Medulla oblongata (tissue), 1 donor: ENCODE data around the gene SRGAP2C.
"Not testable (repeated sequence)": the region's sequence is repeated elsewhere in the genome, so short reads cannot be mapped to it uniquely, and the experiment has no call there.

Source experiments
- DNase-seq: peaks from one replicate; pipeline ENCODE4 v3.0.0-alpha.2; 2015; ENCODE audit errors: extremely low spot score

Gene SRGAP2C

DNA sequence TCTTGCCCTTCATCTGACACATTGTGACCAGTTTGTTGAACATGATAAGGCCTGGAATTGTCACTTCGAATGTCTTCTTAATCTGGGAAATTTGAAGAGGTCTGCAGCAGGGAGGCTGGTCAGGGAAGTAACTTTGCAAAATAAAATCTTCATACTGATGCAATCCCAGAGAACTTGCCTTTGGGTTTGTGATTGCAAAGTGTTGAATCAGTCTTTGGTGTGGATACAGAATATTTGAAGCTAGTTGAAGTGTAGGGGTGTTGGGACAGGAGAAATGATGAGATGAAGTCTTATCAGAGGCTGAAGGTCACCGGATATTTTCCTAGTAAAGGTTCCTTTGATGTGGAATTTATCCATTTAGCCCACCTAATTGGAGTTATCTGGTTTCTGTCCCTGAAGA, 42.1 kb downstream of the SRGAP2C start:
- DNase-seq = not testable (repeated sequence)

DNA sequence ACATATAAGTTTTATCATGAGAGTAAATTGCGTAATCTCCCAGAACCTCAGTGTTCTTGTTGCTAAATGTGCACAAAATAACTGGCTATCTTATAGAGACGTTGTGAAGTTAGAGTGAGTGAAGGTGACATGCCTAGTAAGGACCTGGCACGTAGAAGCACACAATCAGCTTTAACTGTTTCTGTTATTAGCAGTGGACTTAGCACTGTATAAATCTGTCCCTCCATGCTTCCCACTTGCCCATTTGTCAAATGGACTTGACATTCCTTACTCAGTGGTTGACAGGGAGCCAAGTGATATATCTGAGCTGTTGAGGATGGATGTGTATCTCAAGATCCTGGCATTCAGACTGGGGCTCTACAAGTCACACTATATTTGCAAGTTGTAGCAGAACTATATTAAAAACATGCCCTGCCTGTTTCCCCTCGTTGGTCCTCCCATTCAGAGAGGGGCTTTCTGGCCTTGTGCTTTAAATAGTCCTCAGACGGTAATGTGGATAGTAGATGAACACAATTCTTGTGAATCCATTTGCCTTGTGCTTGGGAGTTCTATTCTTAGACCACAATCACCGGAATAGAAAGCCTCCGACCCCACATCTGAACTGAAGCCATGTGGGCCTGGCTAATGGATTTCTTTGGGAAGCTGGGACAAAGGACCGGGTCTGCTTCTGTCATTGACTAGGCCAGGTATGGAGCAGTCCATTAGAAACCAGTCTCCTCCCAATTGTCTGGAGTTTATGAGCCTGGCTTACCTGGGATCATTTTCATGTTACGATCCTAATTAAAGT, 43.0 kb downstream of the SRGAP2C start:
- not testable (repeated sequence) for DNase-seq

- DNase-seq = not testable (repeated sequence)
Measured at GRCh38 chr1:121230636-121231035, 45.9 kb downstream of the SRGAP2C start.

DNA sequence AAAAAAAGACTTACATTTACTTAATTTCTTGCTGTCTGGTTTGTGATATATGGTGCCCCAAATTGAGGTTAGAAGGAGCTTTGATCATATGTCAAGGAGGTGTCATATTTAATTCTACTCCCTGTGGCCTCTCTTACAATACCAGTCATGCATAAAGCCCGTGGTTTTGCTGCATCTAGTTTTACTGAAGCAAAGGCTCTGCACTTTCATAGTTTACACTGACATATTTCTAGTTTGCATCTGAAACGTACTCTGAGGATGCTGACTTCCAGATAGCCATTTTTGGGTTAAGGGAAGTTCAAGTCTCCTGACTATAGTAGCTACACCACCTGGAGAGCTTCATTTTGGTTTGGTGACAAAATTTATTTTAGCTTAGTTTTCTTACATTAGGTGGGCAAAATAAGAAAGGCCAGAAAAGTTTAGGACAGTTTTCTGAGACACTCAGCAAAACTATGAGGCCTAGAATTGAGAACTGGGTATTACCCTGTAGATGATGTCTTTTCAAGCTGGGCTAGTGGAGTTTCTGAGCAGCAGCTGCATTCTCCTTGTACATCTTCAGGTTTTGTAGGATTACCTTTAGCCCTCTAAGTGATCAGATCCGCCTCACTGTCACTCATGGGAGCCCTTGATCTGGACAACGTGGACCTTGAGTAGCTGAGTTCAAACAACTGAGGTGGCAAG, 47.8 kb downstream of the SRGAP2C start:
- not testable (repeated sequence) for DNase-seq

DNA sequence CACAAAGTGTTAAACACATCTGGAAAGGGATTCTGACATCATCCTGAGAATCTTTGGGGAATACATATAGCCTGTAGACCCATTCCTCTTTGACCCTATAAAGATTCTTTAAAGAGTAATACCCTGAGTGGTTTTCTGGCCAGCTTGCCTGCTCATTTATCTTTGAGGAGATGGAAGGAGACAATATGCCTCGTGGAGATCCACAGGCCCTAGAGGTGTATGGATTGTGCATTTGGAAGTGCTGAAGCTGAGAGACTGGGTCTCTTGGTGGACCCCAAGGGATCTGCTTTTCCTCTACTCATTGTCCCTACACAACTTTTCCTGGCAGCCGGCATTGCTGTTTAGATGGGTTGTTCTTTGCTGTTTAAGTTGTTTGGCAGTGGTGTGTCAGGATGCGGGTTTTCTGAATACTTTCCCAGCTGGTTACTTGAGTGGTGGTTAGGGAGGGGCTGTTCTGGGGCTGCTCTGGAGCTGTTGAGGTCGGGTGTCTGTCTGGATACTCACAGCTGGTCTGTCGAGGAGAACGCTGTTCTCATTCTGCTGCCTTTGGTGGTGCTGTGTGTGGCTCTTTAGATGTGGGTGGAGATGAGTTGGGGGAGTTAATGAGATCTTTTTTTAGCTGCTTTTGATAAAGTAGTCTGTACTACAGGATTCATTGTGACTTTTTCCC, 49.5 kb downstream of the SRGAP2C start:
- not testable (repeated sequence) for DNase-seq

- not testable (repeated sequence) for DNase-seq
Measured at GRCh38 chr1:121238384-121238783, 53.6 kb downstream of the SRGAP2C start.

DNA sequence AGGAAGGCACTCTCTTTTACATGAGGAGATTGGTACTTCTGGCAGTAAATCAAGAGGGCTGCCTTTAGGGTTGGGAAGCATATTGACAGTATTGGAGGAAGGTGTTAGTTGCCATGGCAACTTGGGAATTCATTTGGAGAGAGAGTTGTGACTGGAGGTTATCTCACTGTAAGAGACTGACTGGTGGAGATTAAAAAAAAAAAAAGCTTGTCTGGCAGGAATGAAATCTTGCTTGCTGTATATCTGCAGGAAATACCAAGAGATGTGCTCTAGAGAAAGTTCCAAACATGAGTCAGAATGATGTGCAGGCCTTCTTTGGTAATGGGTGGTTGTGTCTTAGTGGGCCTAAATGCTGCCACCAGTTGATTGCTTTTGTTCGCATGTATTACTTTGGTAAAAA, 59.1 kb downstream of the SRGAP2C start:
- DNase-seq = not testable (repeated sequence)

GRCh38 chr1:121246399-121246798, 61.6 kb downstream of the SRGAP2C start:
- DNase-seq = not testable (repeated sequence)

DNA sequence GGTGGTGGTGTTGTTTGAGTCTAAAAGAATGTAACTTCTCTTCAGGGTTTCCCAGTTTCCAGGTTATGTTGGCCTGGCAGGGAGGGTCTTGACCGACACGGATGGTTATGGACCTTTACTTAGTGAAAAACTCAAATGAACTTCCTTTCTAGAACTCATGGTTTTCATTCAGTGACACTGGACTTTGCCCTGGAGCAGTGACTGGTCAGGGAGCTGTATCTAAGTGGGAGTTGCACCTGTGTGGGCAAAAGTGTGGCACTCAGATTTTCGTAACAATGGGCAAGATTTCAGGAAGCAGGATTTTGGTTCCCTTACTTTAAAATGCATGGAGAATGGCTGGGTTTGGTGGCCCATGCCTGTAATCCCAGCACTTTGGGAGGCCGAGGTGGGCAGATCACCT, 67.9 kb downstream of the SRGAP2C start:
- DNase-seq = not testable (repeated sequence)

DNA sequence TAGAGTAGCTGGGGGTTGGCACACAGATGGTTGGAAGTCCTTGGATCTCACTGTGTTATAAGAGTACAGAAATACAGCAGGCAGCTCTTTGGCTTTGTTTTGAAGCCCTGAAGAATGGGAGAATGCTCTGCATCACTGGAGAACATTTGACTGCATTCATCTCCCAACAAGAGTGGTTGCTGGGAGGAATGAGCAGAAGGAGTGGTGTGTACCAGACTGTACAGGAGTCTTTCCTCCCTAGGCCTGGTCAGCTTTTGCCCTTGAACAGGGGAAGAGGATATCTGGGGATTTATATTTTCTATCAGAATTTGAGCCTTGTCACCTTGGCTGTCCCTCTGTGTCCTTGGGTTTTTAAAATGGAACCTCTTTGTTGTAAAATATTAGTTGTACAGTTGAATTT, 69.8 kb downstream of the SRGAP2C start:
- DNase-seq = not testable (repeated sequence)

GRCh38 chr1:121257632-121258031, 72.9 kb downstream of the SRGAP2C start:
- not testable (repeated sequence) for DNase-seq

- DNase-seq = not testable (repeated sequence)
Measured at GRCh38 chr1:121258134-121258533, 73.4 kb downstream of the SRGAP2C start.

DNA sequence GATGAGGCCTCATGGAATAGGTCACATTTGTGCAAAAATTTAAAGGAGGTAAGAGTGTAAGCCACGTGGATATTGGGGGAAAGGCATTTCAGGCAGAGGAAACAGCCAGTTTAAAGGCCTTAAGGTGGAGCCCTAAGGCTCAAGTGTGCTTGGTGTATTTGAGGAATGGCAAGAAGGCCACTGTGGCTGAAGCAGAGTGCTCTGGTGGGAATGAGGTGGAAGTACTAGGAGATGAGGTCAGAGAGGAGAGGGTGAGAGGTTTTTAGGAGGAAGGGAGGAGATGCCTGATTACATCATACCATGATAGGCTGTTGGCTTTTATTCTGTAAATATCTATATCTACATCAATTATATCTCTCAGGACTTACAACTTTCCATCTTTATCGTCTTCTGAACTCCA, 75.4 kb downstream of the SRGAP2C start:
- not testable (repeated sequence) for DNase-seq

DNA sequence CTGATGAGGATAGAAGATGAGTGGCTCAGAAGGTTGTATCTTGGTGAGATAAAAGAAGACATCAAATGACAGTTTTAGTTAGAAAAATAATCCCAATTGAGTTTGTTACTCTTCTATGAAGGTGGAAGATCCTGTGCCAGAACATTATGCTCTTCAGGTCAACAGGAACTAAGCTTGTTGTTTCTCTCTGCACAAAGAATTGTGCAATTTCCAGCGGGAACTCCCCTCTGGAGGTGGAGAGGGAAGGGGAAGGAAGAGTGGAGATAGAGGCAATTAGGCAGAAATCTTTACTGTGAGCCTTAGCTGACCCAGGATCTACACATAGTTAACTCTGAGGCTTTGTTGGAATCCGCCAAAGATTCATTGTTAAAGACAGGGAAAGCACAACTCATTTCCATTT, 77.4 kb downstream of the SRGAP2C start:
- not testable (repeated sequence) for DNase-seq

GRCh38 chr1:121263789-121264244, 79.0 kb downstream of the SRGAP2C start:
- DNase-seq = not testable (repeated sequence)

DNA sequence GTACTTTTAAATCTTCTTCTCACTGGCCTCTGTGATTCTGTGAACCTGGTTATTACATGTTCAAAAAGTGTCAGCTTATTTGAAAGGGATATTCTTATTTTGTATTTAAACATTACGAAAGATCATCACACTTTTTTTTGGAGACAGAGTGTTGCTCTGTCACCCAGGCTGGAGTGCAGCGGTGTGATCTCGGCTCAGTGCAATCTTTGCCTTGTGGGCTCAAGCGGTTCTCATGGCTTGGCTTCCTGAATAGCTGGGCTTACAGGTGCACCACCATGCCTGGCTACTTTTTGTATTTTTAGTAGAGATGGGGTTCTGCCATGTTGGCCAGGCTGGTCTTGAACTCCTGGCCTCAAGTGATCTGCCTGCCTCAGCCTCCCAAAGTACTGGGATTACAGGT, 82.3 kb downstream of the SRGAP2C start:
- not testable (repeated sequence) for DNase-seq

- DNase-seq = not testable (repeated sequence)
Measured at GRCh38 chr1:121269309-121269708, 84.5 kb downstream of the SRGAP2C start.

DNA sequence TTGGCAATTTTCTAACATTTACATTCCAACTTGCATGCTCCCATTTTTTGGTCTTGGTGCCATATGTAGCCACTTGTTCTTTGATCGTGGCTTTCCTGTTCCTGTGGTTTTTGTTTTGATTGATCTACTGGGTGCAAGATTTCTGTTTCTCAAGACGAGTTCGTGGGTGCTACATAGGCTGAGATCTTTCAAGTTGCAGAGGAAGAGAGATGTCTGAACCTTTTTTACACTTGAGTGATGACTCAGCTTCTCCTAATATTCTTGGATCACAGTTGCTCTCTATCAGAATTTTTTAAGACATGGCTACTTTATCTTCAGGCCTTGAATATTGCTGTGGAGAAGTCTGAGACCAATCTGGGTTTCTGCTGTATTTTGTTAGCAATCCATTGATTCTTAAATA, 85.2 kb downstream of the SRGAP2C start:
- not testable (repeated sequence) for DNase-seq

GRCh38 chr1:121271143-121271715, 86.5 kb downstream of the SRGAP2C start:
- DNase-seq = peak; percentile 6

DNA sequence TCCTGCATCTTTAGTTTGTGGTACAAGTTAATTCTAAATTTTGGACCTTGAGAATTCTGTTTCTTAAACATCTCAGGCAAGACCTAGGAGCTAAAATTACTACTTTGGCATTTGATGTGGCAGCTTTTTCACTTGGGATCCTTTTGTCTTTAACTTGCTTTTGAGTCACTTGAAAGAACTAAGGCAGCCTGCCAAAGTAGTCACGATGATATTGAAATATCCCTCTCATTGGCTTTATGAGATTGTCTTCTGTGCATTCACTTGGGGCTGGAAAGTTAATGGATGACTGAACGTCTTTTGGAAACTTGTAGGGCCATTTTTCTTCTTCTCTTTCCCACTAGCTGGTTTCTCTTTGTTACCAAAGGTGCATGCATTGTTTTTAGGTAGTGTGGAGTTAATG, 90.7 kb downstream of the SRGAP2C start:
- peak; percentile 9 for DNase-seq

DNA sequence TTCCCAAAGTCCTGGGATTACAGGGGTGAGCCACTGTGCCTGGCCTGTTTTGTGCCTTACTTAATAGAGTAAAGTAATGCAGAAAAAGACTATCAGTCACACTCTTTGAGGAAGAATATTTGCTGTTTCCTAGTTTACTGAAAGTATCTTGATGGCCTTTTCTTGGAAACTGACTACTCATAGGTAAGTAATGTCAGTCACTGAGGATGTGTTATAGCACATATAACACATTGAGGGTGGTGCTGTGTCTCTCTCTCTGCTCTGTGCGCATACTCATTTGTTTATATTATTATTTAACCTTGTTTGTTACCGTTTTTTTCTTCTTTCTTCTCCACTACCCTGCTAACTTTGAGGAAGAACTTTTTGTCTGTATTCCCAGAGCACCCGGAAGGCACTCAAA, 93.4 kb downstream of the SRGAP2C start:
- DNase-seq = not testable (repeated sequence)
